ENCODE results near the gene CENPB. TPM values are rescaled to one million over a fixed set of nuclear protein-coding genes. Genes with fewer than 3 reads are reported as not detected.

CENPB gene
- total RNA-seq, 4 donors from 2014 or later: 38.8 to 81.4 (median 67.1) TPM

DNA sequence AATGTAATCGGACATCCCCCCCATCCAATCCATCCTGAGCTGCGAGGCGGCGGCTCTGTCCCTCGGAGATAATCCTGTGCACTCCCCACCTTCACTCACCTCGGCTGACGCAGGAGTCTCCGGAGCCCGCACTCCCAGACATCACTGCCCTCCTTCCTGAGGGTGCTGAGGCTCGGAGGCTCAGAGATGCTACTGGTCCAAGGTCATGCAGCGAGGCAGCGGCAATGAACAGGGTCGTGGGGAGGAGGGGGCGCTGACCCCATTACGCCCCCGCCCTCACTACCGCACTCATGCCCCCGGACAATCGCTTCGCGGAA lies 19.5 kb downstream of the CENPB start:
- WGBS, 2 donors: 4% methylated on average over 5 of the region's 21 CpGs; no CpG with 5 or more reads in 1 of the 2 donors
- DNase-seq: no peak
- TF ChIP-seq POLR2A (IDR thresholded peaks at IDR 0.05): no peak
- TF ChIP-seq, protein P1, sequence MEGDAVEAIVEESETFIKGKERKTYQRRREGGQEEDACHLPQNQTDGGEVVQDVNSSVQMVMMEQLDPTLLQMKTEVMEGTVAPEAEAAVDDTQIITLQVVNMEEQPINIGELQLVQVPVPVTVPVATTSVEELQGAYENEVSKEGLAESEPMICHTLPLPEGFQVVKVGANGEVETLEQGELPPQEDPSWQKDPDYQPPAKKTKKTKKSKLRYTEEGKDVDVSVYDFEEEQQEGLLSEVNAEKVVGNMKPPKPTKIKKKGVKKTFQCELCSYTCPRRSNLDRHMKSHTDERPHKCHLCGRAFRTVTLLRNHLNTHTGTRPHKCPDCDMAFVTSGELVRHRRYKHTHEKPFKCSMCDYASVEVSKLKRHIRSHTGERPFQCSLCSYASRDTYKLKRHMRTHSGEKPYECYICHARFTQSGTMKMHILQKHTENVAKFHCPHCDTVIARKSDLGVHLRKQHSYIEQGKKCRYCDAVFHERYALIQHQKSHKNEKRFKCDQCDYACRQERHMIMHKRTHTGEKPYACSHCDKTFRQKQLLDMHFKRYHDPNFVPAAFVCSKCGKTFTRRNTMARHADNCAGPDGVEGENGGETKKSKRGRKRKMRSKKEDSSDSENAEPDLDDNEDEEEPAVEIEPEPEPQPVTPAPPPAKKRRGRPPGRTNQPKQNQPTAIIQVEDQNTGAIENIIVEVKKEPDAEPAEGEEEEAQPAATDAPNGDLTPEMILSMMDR (IDR thresholded peaks at IDR 0.05): no peak
- intact Hi-C loops (cut with DNase I): no loop called here
- Histone ChIP-seq H3K27me3 (no peaks in the 10 kb centered on the region), H3K4me1 (peaks cover 21 to 67% (median 50%) of the 10 kb centered on the region in 3 donors), H3K4me3 (peak overlapping the region; percentile 52 to 75 (median 68)), H3K36me3 (no peaks in the 10 kb centered on the region), H3K27ac (peak overlapping the region; percentile 54 to 96 (median 90)), H3K9me3 (no peaks in the 10 kb centered on the region)

DNA sequence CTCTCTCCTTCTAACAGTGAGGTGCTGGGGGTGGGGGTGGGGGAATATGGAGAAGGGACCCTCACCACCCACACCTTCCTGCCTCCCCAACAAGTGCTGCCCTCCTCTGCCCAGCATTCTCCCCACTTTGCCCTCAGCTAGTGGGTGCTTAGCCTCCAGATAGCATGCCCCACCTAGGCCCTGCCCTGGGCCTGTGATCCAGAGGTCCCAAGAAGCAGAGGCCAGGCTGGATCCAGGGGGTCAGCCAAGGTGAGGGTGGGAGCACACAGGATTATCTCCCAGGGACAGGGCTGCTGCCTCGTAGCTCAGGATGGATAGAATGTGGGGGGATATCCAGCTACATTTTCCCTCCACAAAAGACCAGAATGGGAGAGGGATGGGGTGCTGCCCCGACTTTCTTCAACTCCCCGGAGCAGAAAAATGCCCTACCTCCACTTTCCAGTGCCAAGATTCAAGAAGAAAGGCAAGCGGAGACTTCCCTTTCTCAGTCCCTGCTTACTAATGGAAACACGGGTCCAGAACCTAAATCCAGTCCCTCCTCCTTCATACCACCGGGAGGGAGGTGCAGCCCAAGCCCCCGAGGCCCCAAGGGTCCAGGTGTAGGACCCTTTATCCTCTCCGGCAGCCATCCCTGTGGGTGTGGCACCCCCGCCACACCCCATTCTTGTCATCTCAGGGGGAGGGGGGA lies 20.0 kb downstream of the CENPB start:
- no peaks in the 10 kb centered on the region for H3K9me3 ChIP-seq
- H3K36me3 ChIP-seq: no peaks in the 10 kb centered on the region
- peaks cover 21 to 69% (median 51%) of the 10 kb centered on the region in 3 donors for H3K4me1 ChIP-seq
- intact Hi-C loops (cut with DNase I): no loop called here
- 9 to 20% methylated on average over 4 to 8 of the region's 9 CpGs for WGBS, 2 donors
- H3K27me3 ChIP-seq: no peaks in the 10 kb centered on the region
- H3K4me3 ChIP-seq: peak overlapping the region; percentile 52 to 75 (median 68)
- H3K27ac ChIP-seq: peak overlapping the region; percentile 10 to 96 (median 74)
- DNase-seq: no peak
- TF ChIP-seq, protein P1 (IDR thresholded peaks at IDR 0.05): no peak
- no peak for TF ChIP-seq POLR2A (IDR thresholded peaks at IDR 0.05)

DNA sequence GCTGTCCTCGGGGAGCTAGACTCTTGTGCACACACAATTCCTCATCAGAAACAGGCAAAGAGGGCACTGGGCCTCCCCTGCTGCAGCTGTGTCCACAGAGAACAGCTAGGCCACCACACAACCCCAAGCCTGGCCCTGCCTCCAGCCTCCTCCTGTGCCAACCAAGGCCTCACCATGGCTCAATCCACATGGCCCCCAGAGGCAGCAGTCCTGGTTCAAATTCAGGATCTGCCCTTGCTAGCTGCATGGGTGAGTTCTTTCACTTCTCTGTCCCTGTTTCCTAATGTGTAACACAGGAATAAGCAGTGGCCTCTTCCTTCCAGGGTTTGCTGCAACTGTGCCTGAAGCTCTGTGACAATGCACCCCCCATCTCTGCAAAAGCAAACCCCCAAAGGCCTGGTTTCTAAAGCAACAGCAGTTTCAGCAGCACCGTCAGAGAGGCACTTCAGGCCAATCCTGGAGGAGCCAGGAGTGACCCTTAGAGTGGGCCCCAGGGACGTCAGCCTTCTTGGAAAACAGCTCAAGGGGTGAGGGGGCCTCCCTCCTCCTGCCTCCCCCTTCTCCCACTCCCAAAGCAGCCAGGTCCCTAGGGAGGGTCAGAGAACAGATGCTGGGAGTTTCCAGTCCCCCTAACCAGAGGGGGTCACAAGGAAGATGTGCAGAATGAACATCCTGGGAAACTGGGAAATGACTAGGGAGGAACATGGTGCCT lies 21.2 kb downstream of the CENPB start:
- TF ChIP-seq, protein P1 (IDR thresholded peaks at IDR 0.05): no peak
- no peak for TF ChIP-seq POLR2A (IDR thresholded peaks at IDR 0.05)
- H3K9me3 ChIP-seq: no peaks in the 10 kb centered on the region
- intact Hi-C loops (cut with DNase I): no loop called here
- H3K36me3 ChIP-seq: no peaks in the 10 kb centered on the region
- peaks cover 21 to 77% (median 54%) of the 10 kb centered on the region in 3 donors for H3K4me1 ChIP-seq
- WGBS, 2 donors: 38 to 60% methylated on average over 1 of the region's 3 CpGs
- no peaks in the 10 kb centered on the region for H3K27me3 ChIP-seq
- peak overlapping the region in 3 of 4 donors; percentile 54 to 96 (median 93) for H3K27ac ChIP-seq
- no peak for DNase-seq
- peak overlapping the region in 1 of 4 donors; percentile 70 for H3K4me3 ChIP-seq

DNA sequence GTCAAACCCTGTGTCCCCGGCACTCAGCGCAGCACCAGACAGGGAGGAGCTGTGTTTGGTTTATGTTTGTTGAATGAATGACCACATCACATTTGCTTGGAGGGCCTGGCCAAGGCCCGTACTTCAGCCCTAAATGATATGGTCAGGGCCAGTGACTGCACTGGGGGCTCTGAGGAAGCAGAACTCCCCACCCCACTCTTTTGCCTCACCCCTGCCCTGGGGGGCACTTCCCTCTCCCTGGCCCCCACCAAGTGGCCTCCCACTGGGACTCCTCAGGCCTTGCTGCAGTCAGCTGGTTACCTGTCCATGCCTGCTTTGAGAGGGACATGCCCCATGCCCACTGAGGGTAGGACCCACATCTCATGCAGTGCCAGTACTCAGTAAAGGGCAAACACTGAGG lies 21.9 kb downstream of the CENPB start:
- no peaks in the 10 kb centered on the region for H3K36me3 ChIP-seq
- no peaks in the 10 kb centered on the region for H3K27me3 ChIP-seq
- peak overlapping the region in 3 of 4 donors; percentile 49 to 96 (median 93) for H3K27ac ChIP-seq
- TF ChIP-seq, protein P1 (IDR thresholded peaks at IDR 0.05): no peak
- no peak for TF ChIP-seq POLR2A (IDR thresholded peaks at IDR 0.05)
- DNase-seq: no peak
- no peak overlapping the region for H3K4me3 ChIP-seq
- H3K9me3 ChIP-seq: no peaks in the 10 kb centered on the region
- WGBS, 2 donors: 89 to 90% methylated on average over 2 to 3 of the region's 3 CpGs
- intact Hi-C loops (cut with DNase I): no loop called here
- peaks cover 21 to 79% (median 49%) of the 10 kb centered on the region in 3 donors for H3K4me1 ChIP-seq

All from esophagus squamous epithelium (tissue), 5 donors.